BE2C (cell line): ENCODE results near the gene PTPN13. TPM values are rescaled to one million over a fixed set of nuclear protein-coding genes. Genes with fewer than 3 reads are reported as not detected.

Source experiments
- DNase-seq: peaks from one replicate; pipeline ENCODE4 v3.0.0-alpha.2; 2020
- H3K27me3 ChIP-seq: fragments of 250-450 bp; sonication (Bioruptor Pico); 2 replicates; pipeline ENCODE4 v1.5.1; 2020; ENCODE audit warnings: mild to moderate bottlenecking
- H3K36me3 ChIP-seq: fragments of 250-450 bp; sonication (Bioruptor Pico); 2 replicates; pipeline ENCODE4 v1.5.1; 2020; ENCODE audit warnings: mild to moderate bottlenecking
- H3K4me1 ChIP-seq: fragments of 250-450 bp; sonication (Bioruptor Pico); 2 replicates; pipeline ENCODE4 v1.5.1; 2020
- H3K4me3 ChIP-seq: 2 replicates; pipeline ENCODE4 v1.5.1; 2011; ENCODE audit warnings: low read depth, low read length
- H3K9me3 ChIP-seq: fragments of 250-450 bp; sonication (Bioruptor Pico); 2 replicates; pipeline ENCODE4 v1.5.1; 2020
- CTCF ChIP-seq: IDR thresholded peaks from 2 replicates; pipeline ENCODE4 v1.5.1; 2012; ENCODE audit warnings: mild to moderate bottlenecking, low read depth, low read length
- polyA plus RNA-seq: library from polyadenylated mRNA; unstranded; fragments of >200 nt; gene quantifications from one replicate; pipeline ENCODE4 v1.2.1, GENCODE V29; 2012; ENCODE audit warnings: low read depth, missing spikeins; ENCODE audit not compliant: insufficient read length, insufficient read depth

PTPN13 gene
- polyA plus RNA-seq, result 6.1 TPM

- peak within 1 kb of the TSS; percentile 91 for H3K4me3 ChIP-seq
- peak; percentile 100 for DNase-seq
- no peaks in the 10 kb centered on the region for H3K36me3 ChIP-seq
- no peaks in the 10 kb centered on the region for H3K27me3 ChIP-seq
- no peaks in the 10 kb centered on the region for H3K9me3 ChIP-seq
- no peak for TF ChIP-seq CTCF
- H3K4me1 ChIP-seq, result peaks cover 9% of the 10 kb centered on the region; the same call in 1 of the 2 replicates
Measured at GRCh38 chr4:86593688-86594558, at the start of gene PTPN13. Gene PTPN13 (plus strand): TSS chr4:86594315. CDS start chr4:86635257, 40,942 bp downstream.

- H3K9me3 ChIP-seq, result no peaks in the 10 kb centered on the region
- DNase-seq, result no peak
- no peak for TF ChIP-seq CTCF
- no peaks in the 10 kb centered on the region for H3K27me3 ChIP-seq
- H3K4me3 ChIP-seq, result no peak overlapping the region
- H3K36me3 ChIP-seq, result no peaks in the 10 kb centered on the region
- no peaks in the 10 kb centered on the region for H3K4me1 ChIP-seq
Measured at GRCh38 chr4:86547140-86547539, 47.0 kb upstream of the PTPN13 start.

GRCh38 chr4:86549163-86549788 is 44.8 kb upstream of the PTPN13 start:
- Histone ChIP-seq H3K4me1 (no peaks in the 10 kb centered on the region), H3K4me3 (no peak overlapping the region), H3K36me3 (no peaks in the 10 kb centered on the region), H3K27me3 (no peaks in the 10 kb centered on the region), H3K9me3 (no peaks in the 10 kb centered on the region)
- no peak for DNase-seq
- TF ChIP-seq CTCF, result no peak

GRCh38 chr4:86551387-86551786 is 42.7 kb upstream of the PTPN13 start:
- Histone ChIP-seq H3K36me3 (no peaks in the 10 kb centered on the region), H3K9me3 (no peaks in the 10 kb centered on the region), H3K27me3 (no peaks in the 10 kb centered on the region), H3K4me1 (no peaks in the 10 kb centered on the region), H3K4me3 (no peak overlapping the region)
- DNase-seq, result no peak
- no peak for TF ChIP-seq CTCF

- no peak overlapping the region for H3K4me3 ChIP-seq
- H3K36me3 ChIP-seq, result no peaks in the 10 kb centered on the region
- no peak for TF ChIP-seq CTCF
- no peaks in the 10 kb centered on the region for H3K4me1 ChIP-seq
- no peak for DNase-seq
- H3K27me3 ChIP-seq, result no peaks in the 10 kb centered on the region
- H3K9me3 ChIP-seq, result no peaks in the 10 kb centered on the region
Measured at GRCh38 chr4:86554646-86555045, 39.5 kb upstream of the PTPN13 start.
